HG02973 (cell line): ENCODE results near the gene SF3B5.
A peak's percentile ranks its signal among the peaks of the same experiment; 100 is the strongest.
"Not testable (repeated sequence)": the region's sequence is repeated elsewhere in the genome, so short reads cannot be mapped to it uniquely, and the experiment has no call there.

ENCODE experiments used
- ATAC-seq: cut with Tn5 transposase; IDR thresholded peaks from one replicate; pipeline ENCODE4 v1.9.1; 2021; ENCODE audit warnings: moderate library complexity; ENCODE audit not compliant: unreplicated experiment

Gene SF3B5

GRCh38 chr6:144095134-144096002, at the start of gene SF3B5:
Gene SF3B5, minus strand, starts transcription at chr6:144095573. Its CDS starts 76 bp downstream, at chr6:144095497.
- ATAC-seq: peak; percentile 91

- ATAC-seq: no peak
Measured at GRCh38 chr6:144144996-144145395, 49.6 kb upstream of the SF3B5 start.

GRCh38 chr6:144143878-144144277, 48.5 kb upstream of the SF3B5 start:
- ATAC-seq: no peak

GRCh38 chr6:144143106-144143505, 47.7 kb upstream of the SF3B5 start:
- no peak for ATAC-seq

- no peak for ATAC-seq
Measured at GRCh38 chr6:144141470-144141869, 46.1 kb upstream of the SF3B5 start.

- peak; percentile 86 for ATAC-seq
Measured at GRCh38 chr6:144140867-144141266, 45.5 kb upstream of the SF3B5 start.

GRCh38 chr6:144139817-144140216, 44.4 kb upstream of the SF3B5 start:
- ATAC-seq: no peak

- no peak for ATAC-seq
Measured at GRCh38 chr6:144138542-144138941, 43.2 kb upstream of the SF3B5 start.

- ATAC-seq: no peak
Measured at GRCh38 chr6:144134737-144135136, 39.4 kb upstream of the SF3B5 start.

- no peak for ATAC-seq
Measured at GRCh38 chr6:144134176-144134575, 38.8 kb upstream of the SF3B5 start.

- ATAC-seq: no peak
Measured at GRCh38 chr6:144133225-144133821, 38.0 kb upstream of the SF3B5 start.

- not testable (repeated sequence) for ATAC-seq
Measured at GRCh38 chr6:144132167-144132690, 36.9 kb upstream of the SF3B5 start.

- ATAC-seq: peak; percentile 52
Measured at GRCh38 chr6:144131248-144131709, 35.9 kb upstream of the SF3B5 start.

- ATAC-seq: no peak
Measured at GRCh38 chr6:144129469-144129868, 34.1 kb upstream of the SF3B5 start.

GRCh38 chr6:144127097-144127496, 31.7 kb upstream of the SF3B5 start:
- peak; percentile 66 for ATAC-seq

GRCh38 chr6:144123836-144124235, 28.5 kb upstream of the SF3B5 start:
- ATAC-seq: no peak

- no peak for ATAC-seq
Measured at GRCh38 chr6:144123421-144123820, 28.0 kb upstream of the SF3B5 start.

GRCh38 chr6:144122861-144123260, 27.5 kb upstream of the SF3B5 start:
- no peak for ATAC-seq

- ATAC-seq: no peak
Measured at GRCh38 chr6:144119376-144119775, 24.0 kb upstream of the SF3B5 start.

GRCh38 chr6:144115219-144115618, 19.8 kb upstream of the SF3B5 start:
- no peak for ATAC-seq

GRCh38 chr6:144113366-144113765, 18.0 kb upstream of the SF3B5 start:
- ATAC-seq: no peak

- ATAC-seq: no peak
Measured at GRCh38 chr6:144110210-144110609, 14.8 kb upstream of the SF3B5 start.
